SU-DHL-6 (cell line): ENCODE measurements around the gene PLLP.

Source experiments
- H2AFZ ChIP-seq: fragments of 200-600 bp; sonication (generic); 2 replicates; pipeline ENCODE4 v1.6.1; 2014; ENCODE audit warnings: low read depth, mild to moderate bottlenecking, moderate library complexity, mixed read lengths, antibody characterized with exemption, low read length; ENCODE audit not compliant: severe bottlenecking
- H3F3A ChIP-seq: fragments of 200-600 bp; shearing (Covaris generic); 2 replicates; pipeline ENCODE4 v1.6.0; 2016; ENCODE audit warnings: antibody characterized with exemption, mild to moderate bottlenecking; ENCODE audit not compliant: insufficient read depth
- H3K27ac ChIP-seq: fragments of 200-600 bp; sonication (generic); 2 replicates; pipeline ENCODE4 v1.5.1; 2016; ENCODE audit warnings: low read depth, mild to moderate bottlenecking, low read length, moderate library complexity, mixed read lengths
- H3K27me3 ChIP-seq: fragments of 200-600 bp; sonication (generic), shearing (Covaris generic); 2 replicates; pipeline ENCODE4 v1.6.0; 2014; ENCODE audit warnings: mild to moderate bottlenecking, low read length
- H3K36me3 ChIP-seq: fragments of 200-600 bp; sonication (generic); 2 replicates; pipeline ENCODE4 v1.6.1; 2014; ENCODE audit warnings: mild to moderate bottlenecking, low read length, mixed read lengths
- H3K4me2 ChIP-seq: fragments of 300-600, 200-600 bp; shearing (Covaris generic), sonication (generic); 2 replicates; pipeline ENCODE4 v1.6.0; 2014; ENCODE audit warnings: low read length, low read depth, mild to moderate bottlenecking; ENCODE audit not compliant: poor library complexity, severe bottlenecking
- H3K4me3 ChIP-seq: fragments of 200-600 bp; sonication (generic); 2 replicates; pipeline ENCODE4 v1.5.1; 2014; ENCODE audit warnings: antibody characterized with exemption, low read length, mild to moderate bottlenecking, mixed read lengths; ENCODE audit not compliant: insufficient read depth, poor library complexity, severe bottlenecking
- H3K79me2 ChIP-seq: fragments of 200-600 bp; sonication (generic); 2 replicates; pipeline ENCODE4 v1.6.1; 2014; ENCODE audit warnings: mild to moderate bottlenecking, low read length, moderate library complexity; ENCODE audit not compliant: insufficient read depth
- H3K9ac ChIP-seq: fragments of 200-600 bp; sonication (generic); 2 replicates; pipeline ENCODE4 v1.7.0; 2014; ENCODE audit warnings: mild to moderate bottlenecking, low read length
- H3K9me2 ChIP-seq: fragments of 200-600 bp; sonication (generic); replicated peaks from 2 replicates; pipeline ENCODE4 v1.6.1; 2014; ENCODE audit warnings: low read length; ENCODE audit not compliant: insufficient read depth
- H3K9me3 ChIP-seq: fragments of 200-600 bp; sonication (generic); 2 replicates; pipeline ENCODE4 v1.6.1; 2014; ENCODE audit warnings: low read length, mixed read lengths; ENCODE audit not compliant: insufficient read depth
- H4K20me1 ChIP-seq: fragments of 200-600 bp; sonication (generic); 2 replicates; pipeline ENCODE4 v1.6.1; 2014; ENCODE audit warnings: low read depth, mild to moderate bottlenecking, antibody characterized with exemption, low read length, moderate library complexity, mixed read lengths
- EZH2phosphoT487 ChIP-seq: fragments of 200-600 bp; sonication (generic), shearing (Covaris generic); conservative IDR thresholded peaks from 2 replicates; pipeline ENCODE4 v1.6.1; 2018; ENCODE audit warnings: mild to moderate bottlenecking, antibody characterized with exemption, low read length, moderate library complexity, mixed read lengths
- TF ChIP-seq, protein P1 (sequence below): fragments of 200-600 bp; sonication (generic); IDR thresholded peaks from one replicate; pipeline ENCODE4 v1.5.1; 2017; ENCODE audit warnings: antibody characterized with exemption, mild to moderate bottlenecking, low read length, moderate library complexity; ENCODE audit not compliant: insufficient read depth, poor library complexity, severe bottlenecking

Gene PLLP

DNA sequence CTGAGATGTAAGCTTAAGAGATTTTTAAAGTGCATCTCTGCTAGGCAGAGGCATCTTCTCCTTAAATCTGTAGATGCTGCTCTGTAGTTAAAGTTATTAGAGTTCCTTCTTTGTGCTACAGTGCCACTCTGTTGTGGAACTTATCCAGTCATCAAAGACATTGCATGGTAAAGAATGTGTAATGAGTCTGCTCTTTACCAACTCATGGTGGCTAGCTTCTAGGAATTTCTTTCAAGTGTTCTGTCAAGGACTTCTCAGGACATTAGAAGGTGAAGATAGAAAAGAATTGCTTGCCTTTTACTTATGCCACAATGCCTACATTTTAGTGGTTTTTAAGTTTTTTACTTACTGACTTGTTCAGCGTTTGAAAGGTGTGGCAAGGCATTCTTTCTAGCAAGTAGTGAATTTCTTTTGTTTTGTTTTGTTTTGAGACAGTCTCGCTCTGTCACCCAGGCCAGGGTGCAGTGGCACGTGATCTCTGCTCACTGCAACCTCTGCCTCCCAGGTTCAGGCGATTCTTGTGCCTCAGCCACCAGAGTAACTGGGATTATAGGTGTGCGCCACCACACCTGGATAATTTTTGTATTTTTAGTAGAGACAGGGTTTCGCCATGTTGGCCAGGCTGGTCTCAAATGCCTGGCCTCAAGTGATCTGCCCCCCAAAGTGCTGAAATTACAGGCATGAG is 59.7 kb downstream of the PLLP start:
- Histone ChIP-seq H3K27me3 (no peaks in the 10 kb centered on the region), H3K4me3 (no peak overlapping the region), H3K36me3 (peaks cover 11% of the 10 kb centered on the region; the same call in 1 of the 2 replicates), H3K79me2 (no peaks in the 10 kb centered on the region), H3K4me2 (no peak overlapping the region), H3F3A (no peaks in the 10 kb centered on the region), H3K9me2 (no peaks in the 10 kb centered on the region), H4K20me1 (no peaks in the 10 kb centered on the region), H2AFZ (no peak overlapping the region), H3K27ac (no peak overlapping the region), H3K9me3 (no peaks in the 10 kb centered on the region), H3K9ac (no peak overlapping the region)
- TF ChIP-seq, protein P1, sequence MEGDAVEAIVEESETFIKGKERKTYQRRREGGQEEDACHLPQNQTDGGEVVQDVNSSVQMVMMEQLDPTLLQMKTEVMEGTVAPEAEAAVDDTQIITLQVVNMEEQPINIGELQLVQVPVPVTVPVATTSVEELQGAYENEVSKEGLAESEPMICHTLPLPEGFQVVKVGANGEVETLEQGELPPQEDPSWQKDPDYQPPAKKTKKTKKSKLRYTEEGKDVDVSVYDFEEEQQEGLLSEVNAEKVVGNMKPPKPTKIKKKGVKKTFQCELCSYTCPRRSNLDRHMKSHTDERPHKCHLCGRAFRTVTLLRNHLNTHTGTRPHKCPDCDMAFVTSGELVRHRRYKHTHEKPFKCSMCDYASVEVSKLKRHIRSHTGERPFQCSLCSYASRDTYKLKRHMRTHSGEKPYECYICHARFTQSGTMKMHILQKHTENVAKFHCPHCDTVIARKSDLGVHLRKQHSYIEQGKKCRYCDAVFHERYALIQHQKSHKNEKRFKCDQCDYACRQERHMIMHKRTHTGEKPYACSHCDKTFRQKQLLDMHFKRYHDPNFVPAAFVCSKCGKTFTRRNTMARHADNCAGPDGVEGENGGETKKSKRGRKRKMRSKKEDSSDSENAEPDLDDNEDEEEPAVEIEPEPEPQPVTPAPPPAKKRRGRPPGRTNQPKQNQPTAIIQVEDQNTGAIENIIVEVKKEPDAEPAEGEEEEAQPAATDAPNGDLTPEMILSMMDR, result no peak
- TF ChIP-seq EZH2phosphoT487, result no peak

GRCh38 chr16:57223057-57223456 is 61.4 kb downstream of the PLLP start:
- no peak overlapping the region for H3K9ac ChIP-seq
- no peak overlapping the region for H3K4me3 ChIP-seq
- no peaks in the 10 kb centered on the region for H4K20me1 ChIP-seq
- no peaks in the 10 kb centered on the region for H3F3A ChIP-seq
- TF ChIP-seq, protein P1, result no peak
- no peak for TF ChIP-seq EZH2phosphoT487
- no peak overlapping the region for H3K27ac ChIP-seq
- no peaks in the 10 kb centered on the region for H3K27me3 ChIP-seq
- H3K9me3 ChIP-seq, result no peaks in the 10 kb centered on the region
- H3K79me2 ChIP-seq, result no peaks in the 10 kb centered on the region
- peaks cover 7% of the 10 kb centered on the region; the same call in 1 of the 2 replicates for H3K36me3 ChIP-seq
- H2AFZ ChIP-seq, result no peak overlapping the region
- no peak overlapping the region for H3K4me2 ChIP-seq
- H3K9me2 ChIP-seq, result no peaks in the 10 kb centered on the region

- Histone ChIP-seq H3K9me2 (no peaks in the 10 kb centered on the region), H2AFZ (no peak overlapping the region), H3F3A (no peaks in the 10 kb centered on the region), H3K27me3 (no peaks in the 10 kb centered on the region), H4K20me1 (no peaks in the 10 kb centered on the region), H3K4me2 (no peak overlapping the region), H3K4me3 (no peak overlapping the region), H3K79me2 (no peaks in the 10 kb centered on the region), H3K36me3 (peaks cover 46% of the 10 kb centered on the region), H3K27ac (no peak overlapping the region), H3K9ac (no peak overlapping the region), H3K9me3 (0 out of 2 replicates have a peak, but pooled peaks cover 6% of the 10 kb centered on the region)
- no peak for TF ChIP-seq EZH2phosphoT487
- TF ChIP-seq, protein P1, result no peak
These were observed 67.5 kb downstream of the PLLP start for GRCh38 chr16:57216968-57217367.
